Ovary (tissue), 3 donors: Measurements from ENCODE around the gene CR1L.

Source experiments
- CTCF ChIP-seq, 3 donors: fragments of 450-650 bp in 2 of 3; fragments of 200-600 bp in 1 of 3; IDR thresholded peaks; one replicate each; pipeline versions ENCODE4 v1.5.1 to v1.8.0; 2016 to 2022; ENCODE audit warnings: antibody characterized with exemption in 3 of 3, mild to moderate bottlenecking in 1 of 3
- EP300 ChIP-seq: sonication (generic); formaldehyde crosslinking; IDR thresholded peaks from one replicate; pipeline ENCODE4 v1.6.1; 2017; ENCODE audit warnings: antibody characterized with exemption
- donor health status: DM: no; HTN: no; CAD: no.

- no peak for TF ChIP-seq EP300
- no peak for TF ChIP-seq CTCF (IDR thresholded peaks at IDR 0.05)
Observed at GRCh38 chr1:207648334-207649209, 3.6 kb downstream of the CR1L start.
